SK-N-SH (cell line): Measurements from ENCODE around the gene EPB41L2. TPM values are rescaled to one million over a fixed set of nuclear protein-coding genes. Genes with fewer than 3 reads are reported as not detected.
"Not testable (repeated sequence)": the region's sequence is repeated elsewhere in the genome, so short reads cannot be mapped to it uniquely, and the experiment has no call there.

Experiments
- CTCF ChIA-PET: fragments of 300-600, 350-600 bp; formaldehyde crosslinking; extraction: SDS; loops from one replicate; lab custom pipeline; 2021; lab: Yijun Ruan, JAX
- POLR2A ChIA-PET: fragments of 350-600 bp; sonication (Branson Sonifier 250); formaldehyde crosslinking; extraction: SDS; loops from one replicate; lab custom pipeline; 2020; ENCODE audit warnings: antibody characterized with exemption, inconsistent platforms; lab: Yijun Ruan, JAX
- DNase-seq: peaks from one replicate; pipeline ENCODE4 v3.0.0; 2012
- H2AFZ ChIP-seq: fragments of 200-600 bp; sonication (generic); 2 replicates; pipeline ENCODE4 v1.8.1; 2016; ENCODE audit warnings: antibody characterized with exemption, mild to moderate bottlenecking, low read depth
- H3F3A ChIP-seq: fragments of 200-600 bp; sonication (generic); replicated peaks from 2 replicates; pipeline ENCODE3; 2016; ENCODE audit warnings: antibody characterized with exemption, mild to moderate bottlenecking; ENCODE audit not compliant: insufficient read depth
- H3K27ac ChIP-seq, 2 experiments: fragments of 200-500 bp in 1 of 2; fragments of 200-600 bp in 1 of 2; sonication (Bioruptor generic) in 1 of 2; sonication (generic), shearing (Covaris generic) in 1 of 2; 2 replicates each; pipeline versions ENCODE4 v1.5.1 to v1.6.1; 2014 to 2016; ENCODE audit warnings: low read depth in 2 of 2, inconsistent platforms in 1 of 2, low read length in 1 of 2, mild to moderate bottlenecking in 1 of 2, mixed read lengths in 1 of 2
- H3K27me3 ChIP-seq: fragments of 200-600 bp; sonication (generic), shearing (Covaris generic); 2 replicates; pipeline ENCODE4 v1.6.1; 2016; ENCODE audit warnings: mixed run types; ENCODE audit not compliant: insufficient read depth
- H3K36me3 ChIP-seq, 2 experiments: fragments of 200-500 bp in 1 of 2; fragments of 200-600 bp in 1 of 2; sonication (Bioruptor generic) in 1 of 2; sonication (generic) in 1 of 2; replicated peaks in 1 of 2; 2 replicates each; pipeline versions ENCODE3 to v1.5.1; 2014 to 2016; ENCODE audit warnings: low read length in 1 of 2, mild to moderate bottlenecking in 1 of 2; ENCODE audit not compliant: insufficient read depth in 2 of 2, control insufficient read depth in 1 of 2
- H3K4me1 ChIP-seq, 2 experiments: fragments of 200-500 bp in 1 of 2; fragments of 200-600 bp in 1 of 2; sonication (Bioruptor generic) in 1 of 2; sonication (generic), shearing (Covaris generic) in 1 of 2; 2 replicates each; pipeline versions ENCODE4 v1.5.1 to v1.6.1; 2014 to 2016; ENCODE audit warnings: low read depth in 1 of 2, low read length in 1 of 2, mixed run types in 1 of 2; ENCODE audit not compliant: insufficient read depth in 2 of 2, control insufficient read depth in 1 of 2
- H3K4me2 ChIP-seq: fragments of 200-600 bp; sonication (generic), shearing (Covaris generic); 2 replicates; pipeline ENCODE4 v1.6.1; 2017; ENCODE audit warnings: mixed run types
- H3K4me3 ChIP-seq, 2 experiments: fragments of 200-500 bp in 1 of 2; fragments of 200-600 bp in 1 of 2; sonication (Bioruptor generic) in 1 of 2; sonication (generic), shearing (Covaris generic) in 1 of 2; 2 replicates each; pipeline versions ENCODE4 v1.5.1 to v1.8.1; 2014 to 2016; ENCODE audit warnings: low read depth in 2 of 2, inconsistent platforms in 1 of 2, low read length in 1 of 2, mild to moderate bottlenecking in 1 of 2, mixed read lengths in 1 of 2, moderate library complexity in 1 of 2
- H3K79me2 ChIP-seq: fragments of 200-600 bp; sonication (generic); 2 replicates; pipeline ENCODE4 v1.8.1; 2017; ENCODE audit warnings: mild to moderate bottlenecking; ENCODE audit not compliant: insufficient read depth
- H3K9ac ChIP-seq: fragments of 200-600 bp; sonication (generic); 2 replicates; pipeline ENCODE4 v1.6.1; 2017; ENCODE audit warnings: mixed run types
- H3K9me2 ChIP-seq: fragments of 200-600 bp; sonication (generic); 2 replicates; pipeline ENCODE4 v1.6.1; 2017; ENCODE audit warnings: mixed run types
- H3K9me3 ChIP-seq: fragments of 200-600 bp; sonication (generic); 2 replicates; pipeline ENCODE4 v1.6.1; 2017; ENCODE audit warnings: mixed run types, mild to moderate bottlenecking, moderate library complexity
- H4K20me1 ChIP-seq: fragments of 200-600 bp; sonication (generic); 2 replicates; pipeline ENCODE4 v1.6.1; 2017; ENCODE audit warnings: mild to moderate bottlenecking, mixed run types; ENCODE audit not compliant: insufficient read depth
- ELF1 ChIP-seq: IDR thresholded peaks from 2 replicates; pipeline ENCODE4 v1.4.0; 2012
- FOXJ3 ChIP-seq: sonication (generic); formaldehyde crosslinking; IDR thresholded peaks from 2 replicates; pipeline ENCODE4 v1.5.1; 2020; ENCODE audit warnings: mild to moderate bottlenecking, missing genetic modification reagents
- GABPA ChIP-seq: IDR thresholded peaks from 2 replicates; pipeline ENCODE4 v1.4.0; 2012; ENCODE audit warnings: low read depth, mild to moderate bottlenecking
- GATA2 ChIP-seq: sonication (generic); formaldehyde crosslinking; IDR thresholded peaks from 2 replicates; pipeline ENCODE4 v1.5.0; 2020; ENCODE audit warnings: mild to moderate bottlenecking, missing genetic modification reagents
- IRF3 ChIP-seq: fragments of 150-350 bp; IDR thresholded peaks from 2 replicates; pipeline ENCODE4 v1.6.1; 2016; ENCODE audit warnings: mild to moderate bottlenecking, low read depth, low read length
- JUND ChIP-seq: IDR thresholded peaks from 2 replicates; pipeline ENCODE4 v1.4.0; 2012
- MAX ChIP-seq: IDR thresholded peaks from 2 replicates; pipeline ENCODE4 v1.4.0; 2012; ENCODE audit warnings: low read depth
- MXI1 ChIP-seq: IDR thresholded peaks from 2 replicates; pipeline ENCODE4 v1.6.1; 2012; ENCODE audit warnings: mild to moderate bottlenecking, low read depth, low read length, improper control_type of control experiment
- NFIC ChIP-seq: IDR thresholded peaks from 2 replicates; pipeline ENCODE4 v1.4.0; 2012; ENCODE audit warnings: borderline replicate concordance
- RAD21 ChIP-seq: IDR thresholded peaks from 2 replicates; pipeline ENCODE4 v1.6.1; 2012; ENCODE audit warnings: mild to moderate bottlenecking, low read length
- REST ChIP-seq: IDR thresholded peaks from 2 replicates; pipeline ENCODE4 v1.6.1; 2012; ENCODE audit warnings: mild to moderate bottlenecking, low read depth, low read length, moderate library complexity
- SIN3A ChIP-seq: IDR thresholded peaks from 2 replicates; pipeline ENCODE4 v1.6.1; 2012; ENCODE audit warnings: low read depth, mild to moderate bottlenecking, low read length, moderate library complexity, borderline replicate concordance
- TCF12 ChIP-seq: IDR thresholded peaks from 2 replicates; pipeline ENCODE4 v1.4.0; 2012
- TEAD4 ChIP-seq: IDR thresholded peaks from 2 replicates; pipeline ENCODE4 v1.4.0; 2012; ENCODE audit warnings: mild to moderate bottlenecking, borderline replicate concordance; ENCODE audit not compliant: insufficient read depth
- USF1 ChIP-seq: IDR thresholded peaks from 2 replicates; pipeline ENCODE4 v1.4.0; 2012; ENCODE audit warnings: low read depth, borderline replicate concordance
- USF2 ChIP-seq: fragments of 150-350 bp; IDR thresholded peaks from 2 replicates; pipeline ENCODE4 v1.6.1; 2017; ENCODE audit warnings: antibody characterized with exemption, low read length, low read depth, borderline replicate concordance
- ZBTB33 ChIP-seq: IDR thresholded peaks from 2 replicates; pipeline ENCODE4 v1.4.0; 2012; ENCODE audit warnings: low read depth, borderline replicate concordance
- WGBS: methylation state at CpG from one replicate; pipeline ENCODE4 v1.1.6; 2017; ENCODE audit warnings: low lambda C conversion rate; 5-methylcytosine and 5-hydroxymethylcytosine counted together
- polyA plus RNA-seq, 3 experiments: library from polyadenylated mRNA; depleted of rRNA; stranded (reverse); fragments of >200 nt; gene quantifications; 2 replicates each; pipeline ENCODE4 v1.2.3, GENCODE V29; 2012

The EPB41L2 gene
- polyA plus RNA-seq, 1 of the 3 experiments (the other 2 are of a cell fraction): 1.4 TPM

- TF ChIP-seq USF2 (no peak), TCF12 (no peak), NFIC (no peak), TEAD4 (no peak), JUND (no peak), SIN3A (no peak)
Measured at GRCh38 chr6:130918171-130918570, 144.9 kb downstream of the EPB41L2 start (continued).

- CTCF ChIA-PET: not testable (repeated sequence)
Measured at GRCh38 chr6:130915606-130916005, 147.4 kb downstream of the EPB41L2 start.

GRCh38 chr6:130913120-130913519 is 149.9 kb downstream of the EPB41L2 start:
- no peak for DNase-seq
- Histone ChIP-seq H3K4me1 (no peaks in the 10 kb centered on the region), H3K9me3 (no peaks in the 10 kb centered on the region), H3K79me2 (no peaks in the 10 kb centered on the region), H3K27me3 (peaks cover 15% of the 10 kb centered on the region; the same call in 1 of the 2 replicates), H3K9me2 (no peaks in the 10 kb centered on the region), H3K27ac (no peak overlapping the region), H4K20me1 (no peaks in the 10 kb centered on the region), H2AFZ (no peak overlapping the region), H3F3A (no peaks in the 10 kb centered on the region), H3K4me2 (no peak overlapping the region), H3K9ac (no peak overlapping the region), H3K36me3 (no peaks in the 10 kb centered on the region), H3K4me3 (no peak overlapping the region)
- ChIA-PET CTCF (no interaction called here), POLR2A (no interaction called here)
- 12% methylated on average over 4 of the region's 4 CpGs for WGBS
- TF ChIP-seq REST (no peak), GATA2 (CRISPR knock-in tag) (no peak), MXI1 (no peak), FOXJ3 (CRISPR knock-in tag) (no peak), SIN3A (no peak), IRF3 (no peak), USF1 (no peak), MAX (no peak), RAD21 (no peak), ZBTB33 (no peak), ELF1 (no peak), USF2 (no peak), GABPA (no peak)

More at GRCh38 chr6:130915606-130916005, 147.4 kb downstream of the EPB41L2 start:
- peaks cover 17% of the 10 kb centered on the region; the same call in 1 of the 2 replicates for H3K27me3 ChIP-seq
- H3K79me2 ChIP-seq, H3K27ac ChIP-seq, H4K20me1 ChIP-seq, POLR2A ChIA-PET, H3K36me3 ChIP-seq, H3K9me3 ChIP-seq, H2AFZ ChIP-seq, H3K9me2 ChIP-seq, H3F3A ChIP-seq, H3K4me2 ChIP-seq, H3K4me1 ChIP-seq, H3K4me3 ChIP-seq, DNase-seq, H3K9ac ChIP-seq: not testable (repeated sequence)
- WGBS: 10% methylated on average over 2 of the region's 2 CpGs
